NCI-H2227 (cell line): ENCODE data around the gene SHC2.
"Not testable (repeated sequence)": the region's sequence is repeated elsewhere in the genome, so short reads cannot be mapped to it uniquely, and the experiment has no call there.

Experiments used
- DNase-seq: peaks from one replicate; lab custom pipeline; 2025; ENCODE audit not compliant: unreplicated experiment; lab: John Stamatoyannopoulos, UW

The SHC2 gene

DNA sequence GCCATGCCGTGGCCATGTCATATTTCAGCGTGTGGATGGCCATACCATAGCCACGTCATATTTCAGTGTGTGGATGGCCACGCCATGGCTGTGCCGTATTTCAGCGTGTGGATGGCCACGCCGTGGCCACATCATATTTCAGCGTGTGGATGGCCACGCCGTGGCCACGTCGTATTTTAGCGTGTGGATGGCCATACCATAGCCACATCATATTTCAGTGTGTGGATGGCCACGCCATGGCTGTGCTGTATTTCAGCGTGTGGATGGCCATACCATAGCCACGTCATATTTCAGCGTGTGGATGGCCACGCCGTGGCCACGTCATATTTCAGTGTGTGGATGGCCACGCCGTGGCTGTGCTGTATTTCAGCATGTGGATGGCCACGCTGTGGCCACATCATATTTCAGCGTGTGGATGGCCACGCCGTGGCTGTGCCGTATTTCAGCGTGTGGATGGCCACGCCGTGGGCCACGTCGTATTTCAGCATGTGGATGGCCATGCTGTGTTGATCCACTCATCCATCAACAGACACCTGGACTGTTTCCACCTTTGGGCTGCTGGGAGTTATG, 9.8 kb downstream of the SHC2 start:
- DNase-seq = not testable (repeated sequence)

- no peak for DNase-seq
Measured at GRCh38 chr19:449916-450315, 10.9 kb downstream of the SHC2 start.

- DNase-seq = no peak
Measured at GRCh38 chr19:447816-448560, 12.8 kb downstream of the SHC2 start.

- DNase-seq = no peak
Measured at GRCh38 chr19:447064-447426, 13.8 kb downstream of the SHC2 start.

DNA sequence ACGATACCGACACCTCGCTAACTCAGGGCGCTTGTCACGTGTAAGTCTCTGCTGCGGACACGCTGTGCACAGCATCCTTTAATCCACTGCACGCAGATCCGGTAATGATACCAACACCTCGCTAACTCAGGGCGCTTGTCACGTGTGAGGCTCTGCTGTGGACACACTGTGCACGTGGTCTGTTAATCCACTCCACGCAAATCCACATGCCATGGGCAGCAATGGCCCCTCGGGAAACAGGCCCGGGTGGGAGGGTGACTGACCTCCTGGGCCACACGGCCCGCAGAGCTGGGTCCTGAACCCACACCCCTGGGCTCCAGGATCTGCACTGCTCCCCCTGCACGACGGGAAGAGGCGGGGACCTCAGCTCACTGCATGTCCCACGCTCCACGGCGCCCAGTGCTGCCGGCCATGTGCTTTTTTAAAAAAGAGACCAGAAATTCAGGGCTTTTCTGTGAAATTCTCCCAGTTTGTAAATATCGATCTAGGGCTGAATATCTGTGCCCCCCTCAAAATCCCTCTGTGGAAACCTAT, 16.1 kb downstream of the SHC2 start:
- DNase-seq = no peak

- no peak for DNase-seq
Measured at GRCh38 chr19:443005-443404, 17.8 kb downstream of the SHC2 start.

DNA sequence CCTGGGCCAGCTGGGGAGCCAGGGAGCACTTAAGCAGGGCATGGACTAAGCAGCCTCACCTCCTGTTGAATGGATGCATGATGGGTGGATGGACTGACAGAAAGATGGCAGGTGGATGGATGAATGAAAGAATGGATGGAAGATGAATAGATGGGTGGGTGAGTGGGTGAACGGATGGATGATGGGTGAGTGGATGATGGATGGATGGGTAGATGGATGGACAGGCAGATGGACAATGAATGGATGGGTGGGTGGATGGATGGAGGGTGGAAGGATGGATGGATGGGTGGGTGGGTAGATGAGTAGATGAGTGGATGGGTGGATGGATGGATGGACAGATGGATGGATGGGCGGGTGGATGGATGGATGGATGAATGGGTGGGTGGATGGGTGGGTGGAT, 18.7 kb downstream of the SHC2 start:
- no peak for DNase-seq

- DNase-seq = no peak
Measured at GRCh38 chr19:441213-441836, 19.5 kb downstream of the SHC2 start.

DNA sequence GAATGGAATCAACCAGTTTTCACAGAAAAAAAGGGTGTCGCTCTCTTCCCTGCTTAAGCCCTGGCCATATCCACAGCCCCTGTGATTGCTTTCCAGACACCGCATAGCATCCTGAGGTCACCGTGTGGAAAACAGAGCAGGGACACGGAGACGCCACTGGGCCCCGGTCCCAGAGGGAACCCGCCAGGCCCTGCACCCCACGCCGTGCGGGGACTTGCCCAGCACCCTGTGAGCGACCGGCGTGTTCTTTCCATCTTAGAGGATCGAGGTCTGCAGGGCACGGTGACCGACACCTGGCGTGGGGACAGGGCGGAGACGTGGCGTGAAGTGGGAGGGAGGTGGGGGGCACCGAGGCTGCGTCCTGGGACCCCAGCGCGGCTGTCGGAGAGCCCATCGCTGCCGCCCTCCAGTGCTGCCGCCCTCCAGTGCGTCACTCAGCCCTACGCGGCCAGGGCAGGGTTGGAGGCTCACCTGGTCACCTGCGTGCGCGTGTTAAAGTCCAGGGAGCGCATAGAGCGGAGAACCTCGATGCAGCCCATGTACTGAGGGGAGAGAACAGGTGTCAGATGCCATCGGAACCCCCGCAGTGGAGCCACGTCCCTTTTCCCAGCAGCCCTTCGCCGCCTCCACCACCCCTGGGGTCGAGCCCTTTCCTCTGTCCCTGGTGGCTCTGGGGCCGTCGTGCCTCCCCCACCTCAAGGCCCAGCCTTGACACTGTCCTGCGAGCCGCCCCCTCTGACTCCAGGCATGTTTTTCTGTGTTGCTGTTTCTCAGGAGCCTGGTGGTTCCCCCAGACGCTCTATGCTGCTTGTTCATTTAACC, 20.2 kb downstream of the SHC2 start:
- DNase-seq = no peak

GRCh38 chr19:439167-439900, 21.5 kb downstream of the SHC2 start:
- DNase-seq = no peak

DNA sequence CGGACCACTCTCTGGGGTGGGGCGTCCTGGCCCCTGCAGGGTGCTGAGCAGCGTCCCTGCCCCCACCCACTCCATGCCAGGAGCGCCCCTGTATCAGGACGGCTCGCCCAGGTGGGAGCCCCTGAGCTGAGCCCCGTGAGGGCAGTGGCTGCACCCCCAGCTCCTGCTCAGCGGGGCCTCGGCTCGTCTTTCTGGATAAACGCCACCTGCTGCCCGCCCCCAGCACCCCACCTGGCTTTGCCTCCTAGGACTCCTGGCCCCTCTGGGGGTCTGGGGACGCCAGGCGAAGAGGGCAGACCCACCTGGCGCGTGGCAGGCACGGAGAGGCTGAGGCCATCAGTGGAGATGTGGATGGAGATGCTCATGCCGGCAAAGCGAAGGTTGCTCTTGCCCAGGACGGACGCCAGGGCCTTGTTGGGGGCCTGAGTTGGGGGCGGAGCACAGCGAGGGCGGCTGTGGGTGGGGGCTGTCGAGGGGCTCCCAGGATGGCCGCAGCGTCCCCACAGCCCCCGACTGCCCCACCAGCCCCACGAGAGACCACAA, 22.3 kb downstream of the SHC2 start:
- no peak for DNase-seq

GRCh38 chr19:437041-437440, 23.8 kb downstream of the SHC2 start:
- no peak for DNase-seq

GRCh38 chr19:436413-436950, 24.4 kb downstream of the SHC2 start:
- DNase-seq = no peak

DNA sequence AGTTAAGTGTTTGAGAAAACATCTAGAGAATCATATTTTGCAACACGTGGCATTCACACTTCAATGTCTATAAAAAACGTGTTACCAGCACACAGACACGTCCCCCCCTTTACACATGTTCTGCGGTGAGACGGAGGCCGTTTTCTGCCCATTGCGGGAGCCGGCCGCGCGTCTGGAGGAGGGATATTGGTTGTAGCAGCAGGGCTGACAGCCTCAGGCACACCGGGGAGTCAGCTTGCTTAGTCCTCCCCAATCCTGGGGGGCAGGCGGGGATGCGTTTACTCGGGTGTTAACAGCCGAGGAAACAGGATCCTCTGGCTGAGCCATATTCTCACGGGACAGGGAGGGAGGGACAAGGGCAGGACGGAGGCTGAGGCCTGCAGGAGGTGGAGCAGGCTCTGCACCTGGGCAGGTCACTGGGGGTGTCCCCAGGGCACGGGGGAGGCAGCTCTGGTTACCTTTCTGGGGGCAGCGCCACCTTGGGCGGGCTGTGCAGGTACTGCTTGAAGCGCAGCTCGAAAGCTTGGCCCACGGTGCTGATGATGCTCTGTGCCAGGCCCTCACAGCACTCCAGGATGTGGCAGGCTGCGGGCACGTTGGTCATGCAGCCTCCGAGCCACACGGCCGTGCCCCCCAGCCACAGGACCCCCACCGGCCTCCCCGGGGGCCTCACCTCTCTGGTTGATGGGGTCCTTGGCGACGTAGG, 25.0 kb downstream of the SHC2 start:
- no peak for DNase-seq

DNA sequence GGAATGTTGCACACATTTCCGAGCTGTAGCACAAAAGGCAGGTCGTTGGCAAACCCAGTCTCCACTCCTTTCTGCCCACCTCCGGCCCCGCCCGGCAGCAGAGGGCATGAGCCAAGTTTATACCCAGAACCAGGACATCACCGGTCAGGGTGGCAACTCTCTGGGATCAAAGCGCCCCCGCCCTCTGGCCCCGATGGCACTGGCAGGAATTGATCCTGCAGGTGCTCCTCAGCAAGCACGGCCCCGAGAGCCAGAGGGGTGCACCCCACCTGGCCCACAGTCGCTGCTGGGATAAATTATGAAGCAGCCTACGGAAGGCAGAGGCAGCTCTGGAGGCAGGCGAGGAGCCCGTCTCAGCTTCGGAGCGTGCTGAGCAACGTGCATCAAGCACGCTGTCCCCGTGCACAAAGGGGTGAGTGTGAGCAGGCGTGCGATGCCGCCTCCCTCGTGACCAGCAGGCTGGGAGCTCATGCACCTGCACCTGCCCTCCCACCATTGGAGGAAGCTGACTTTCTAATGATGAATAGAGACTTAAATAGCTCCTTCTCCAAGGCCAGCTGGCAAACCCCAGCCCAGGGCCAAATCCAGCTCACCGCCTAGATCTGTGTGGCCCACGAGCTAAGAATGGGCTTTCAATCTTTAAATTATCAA, 25.7 kb downstream of the SHC2 start:
- no peak for DNase-seq

DNA sequence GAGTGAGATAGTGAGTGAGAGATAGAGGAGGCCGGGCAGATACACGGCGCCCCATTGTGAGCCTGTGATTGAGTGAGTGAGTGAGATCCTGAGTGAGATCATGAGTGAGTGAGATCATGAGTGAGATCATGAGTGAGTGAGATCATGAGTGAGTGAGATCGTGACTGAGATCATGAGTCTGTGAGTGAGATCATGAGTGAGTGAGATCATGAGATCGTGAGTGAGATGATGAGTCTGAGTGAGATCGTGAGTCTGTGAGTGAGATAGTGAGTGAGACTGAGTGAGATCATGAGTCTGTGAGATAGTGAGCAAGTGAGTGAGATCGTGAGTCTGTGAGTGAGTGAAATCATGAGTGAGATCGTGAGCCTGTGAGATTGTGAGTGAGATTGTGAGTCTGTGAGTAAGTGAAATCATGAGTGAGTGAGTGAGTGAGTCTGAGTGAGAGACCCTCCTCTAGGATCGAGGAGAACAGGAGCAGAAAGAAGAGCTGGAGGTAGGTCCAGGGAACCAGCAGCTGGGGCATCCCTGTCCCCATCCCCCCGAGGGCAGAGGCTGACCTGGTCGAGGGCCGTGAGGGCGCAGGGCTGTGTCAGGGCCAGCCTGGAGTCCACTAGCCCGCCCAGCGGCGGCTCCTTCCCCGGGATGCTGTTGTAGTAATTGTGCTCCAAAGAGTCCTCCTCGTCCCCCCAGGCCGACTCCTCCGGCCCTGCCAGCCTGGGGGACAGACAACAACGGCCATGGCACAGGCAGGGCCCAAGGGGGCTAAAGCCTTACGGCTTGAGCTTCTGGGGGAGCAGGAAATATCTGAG, 26.5 kb downstream of the SHC2 start:
- DNase-seq = no peak

- no peak for DNase-seq
Measured at GRCh38 chr19:430701-431100, 30.1 kb downstream of the SHC2 start.

- DNase-seq = no peak
Measured at GRCh38 chr19:428149-428548, 32.7 kb downstream of the SHC2 start.
